ENCODE results near the gene PPM1E.

- TF ChIP-seq BACH2 (CRISPR knock-in tag; IDR thresholded peaks at IDR 0.05; ENCODE audit: borderline replicate concordance) (no peak), PPARA (CRISPR knock-in tag; IDR thresholded peaks at IDR 0.05; ENCODE audit: borderline replicate concordance) (no peak), PATZ1 (CRISPR knock-in tag; IDR thresholded peaks at IDR 0.05; ENCODE audit: borderline replicate concordance) (no peak), CSRNP3 (CRISPR knock-in tag; IDR thresholded peaks at IDR 0.05) (no peak), ZFP3 (CRISPR knock-in tag; IDR thresholded peaks at IDR 0.05) (no peak), ARNTL (CRISPR knock-in tag; IDR thresholded peaks at IDR 0.05; ENCODE audit: borderline replicate concordance, low read depth) (no peak), OSR1 (CRISPR knock-in tag; IDR thresholded peaks at IDR 0.05) (no peak), GLIS3 (CRISPR knock-in tag; IDR thresholded peaks at IDR 0.05) (no peak), CREB5 (CRISPR knock-in tag; IDR thresholded peaks at IDR 0.05; ENCODE audit: low read depth) (no peak), ZNF8 (CRISPR knock-in tag; IDR thresholded peaks at IDR 0.05) (no peak), ZFP30 (CRISPR knock-in tag; IDR thresholded peaks at IDR 0.05) (no peak)
Observed at GRCh38 chr17:58840820-58841612, 85.4 kb downstream of the PPM1E start.
